Mesenchymal stem cell (in vitro differentiated cells and primary cell): ENCODE data around the gene BCAS4.
A peak's percentile ranks its signal among the peaks of the same experiment; 100 is the strongest.

Experiments used
- DNase-seq: peaks from one replicate; pipeline ENCODE4 v3.0.0-alpha.2; 2013
- H2AFZ ChIP-seq: one replicate; pipeline ENCODE4 v1.6.1; 2013; ENCODE audit warnings: low read depth, mild to moderate bottlenecking, control low read depth, inconsistent platforms, low read length, moderate library complexity
- H2AK5ac ChIP-seq: 2 replicates; pipeline ENCODE4 v1.6.1; 2013; ENCODE audit warnings: low read length, moderate library complexity, mild to moderate bottlenecking, inconsistent platforms; ENCODE audit not compliant: severe bottlenecking
- H2BK120ac ChIP-seq: one replicate; pipeline ENCODE4 v1.6.1; 2013; ENCODE audit warnings: low read depth, mild to moderate bottlenecking, inconsistent platforms, low read length, moderate library complexity
- H2BK12ac ChIP-seq, 2 experiments: one replicate each; pipeline ENCODE4 v1.6.1; 2013; ENCODE audit warnings: inconsistent platforms in 2 of 2, low read length in 2 of 2, mild to moderate bottlenecking in 2 of 2, moderate library complexity in 2 of 2, control low read depth in 1 of 2
- H2BK15ac ChIP-seq: one replicate; pipeline ENCODE4 v1.6.1; 2013; ENCODE audit warnings: mild to moderate bottlenecking, low read depth, inconsistent platforms; ENCODE audit not compliant: poor library complexity, severe bottlenecking
- H2BK5ac ChIP-seq: 2 replicates; pipeline ENCODE4 v1.6.1; 2013; ENCODE audit warnings: low read depth, mild to moderate bottlenecking, low read length, control low read depth, inconsistent platforms; ENCODE audit not compliant: poor library complexity, severe bottlenecking
- H3K14ac ChIP-seq, 2 experiments: one replicate each; pipeline ENCODE4 v1.6.1; 2013; ENCODE audit warnings: inconsistent platforms in 2 of 2, low read length in 2 of 2, control low read depth in 1 of 2, mild to moderate bottlenecking in 1 of 2, moderate library complexity in 1 of 2
- H3K18ac ChIP-seq, 2 experiments: one replicate each; pipeline ENCODE4 v1.6.1; 2013; ENCODE audit warnings: inconsistent platforms in 2 of 2, low read length in 2 of 2, control low read depth in 1 of 2, low read depth in 1 of 2, mild to moderate bottlenecking in 1 of 2
- H3K23ac ChIP-seq, 2 experiments: one replicate each; pipeline ENCODE4 v1.6.1; 2013; ENCODE audit warnings: inconsistent platforms in 2 of 2, low read length in 2 of 2, mild to moderate bottlenecking in 2 of 2, moderate library complexity in 2 of 2, control low read depth in 1 of 2
- H3K27ac ChIP-seq: 2 replicates; pipeline ENCODE4 v1.5.1; 2013; ENCODE audit warnings: mild to moderate bottlenecking, moderate library complexity, low read length, control low read depth, inconsistent platforms; ENCODE audit not compliant: poor library complexity, severe bottlenecking
- H3K27me3 ChIP-seq, 2 experiments: 2 replicates each; pipeline versions ENCODE4 v1.6.1 to v1.7.0; 2013; ENCODE audit warnings: low read length in 2 of 2, mild to moderate bottlenecking in 2 of 2, moderate library complexity in 2 of 2, control low read depth in 1 of 2, inconsistent platforms in 1 of 2; ENCODE audit not compliant: control insufficient read depth in 1 of 2, insufficient read depth in 1 of 2
- H3K36me3 ChIP-seq, 2 experiments: 2 replicates each; pipeline versions ENCODE4 v1.6.1 to v1.7.0; 2013; ENCODE audit warnings: low read length in 2 of 2, control low read depth in 1 of 2, inconsistent platforms in 1 of 2, low read depth in 1 of 2, mild to moderate bottlenecking in 1 of 2; ENCODE audit not compliant: insufficient read depth in 2 of 2, control insufficient read depth in 1 of 2
- H3K4ac ChIP-seq, 2 experiments: one replicate each; pipeline ENCODE4 v1.6.1; 2013; ENCODE audit warnings: inconsistent platforms in 2 of 2, low read length in 2 of 2, mild to moderate bottlenecking in 2 of 2, moderate library complexity in 2 of 2, control low read depth in 1 of 2, low read depth in 1 of 2
- H3K4me1 ChIP-seq: 2 replicates; pipeline ENCODE4 v1.6.1; 2013; ENCODE audit warnings: low read depth, low read length, control low read depth; ENCODE audit not compliant: control insufficient read depth, insufficient read depth
- H3K4me2 ChIP-seq: 2 replicates; pipeline ENCODE4 v1.6.1; 2013; ENCODE audit warnings: low read length, mild to moderate bottlenecking, inconsistent platforms; ENCODE audit not compliant: poor library complexity, severe bottlenecking
- H3K4me3 ChIP-seq, 2 experiments: 2 replicates each; pipeline versions ENCODE4 v1.5.1 to v1.7.0; 2013; ENCODE audit warnings: low read length in 2 of 2, mild to moderate bottlenecking in 2 of 2, control low read depth in 1 of 2, low read depth in 1 of 2; ENCODE audit not compliant: insufficient read depth in 1 of 2
- H3K79me1 ChIP-seq: replicated peaks from 2 replicates; pipeline ENCODE4 v1.6.1; 2013; ENCODE audit warnings: mild to moderate bottlenecking, control low read depth, low read length, inconsistent platforms; ENCODE audit not compliant: poor library complexity, severe bottlenecking
- H3K9ac ChIP-seq: 2 replicates; pipeline ENCODE4 v1.7.0; 2013; ENCODE audit warnings: mild to moderate bottlenecking, low read length, moderate library complexity
- H3K9me3 ChIP-seq: 2 replicates; pipeline ENCODE4 v1.7.0; 2013; ENCODE audit warnings: mild to moderate bottlenecking, low read length; ENCODE audit not compliant: control insufficient read depth
- H4K8ac ChIP-seq: one replicate; pipeline ENCODE4 v1.6.1; 2013; ENCODE audit warnings: inconsistent platforms, mild to moderate bottlenecking, low read length, moderate library complexity
- H4K91ac ChIP-seq: one replicate; pipeline ENCODE4 v1.6.1; 2013; ENCODE audit warnings: mild to moderate bottlenecking, low read length, inconsistent platforms
- WGBS: methylation state at CpG from one replicate; pipeline ENCODE4 v1.1.7; 2013; ENCODE audit warnings: mixed read lengths; 5-methylcytosine and 5-hydroxymethylcytosine counted together

The BCAS4 gene

GRCh38 chr20:50797142-50797541 lies 2.3 kb downstream of the BCAS4 start:
- Histone ChIP-seq H3K9me3 (no peaks in the 10 kb centered on the region), H4K91ac (no peak overlapping the region), H3K4ac (no peak overlapping the region), H3K36me3 (no peaks in the 10 kb centered on the region), H3K4me3 (no peak overlapping the region), H3K4me1 (peaks cover 7% of the 10 kb centered on the region), H2AK5ac (no peak overlapping the region), H2BK5ac (no peak overlapping the region), H2AFZ (no peak overlapping the region), H3K23ac (no peak overlapping the region), H2BK120ac (no peak overlapping the region), H3K18ac (no peak overlapping the region), H3K14ac (no peak overlapping the region), H3K27me3 (no peaks in the 10 kb centered on the region), H3K4me2 (no peak overlapping the region), H3K79me1 (peaks cover 14% of the 10 kb centered on the region), H2BK15ac (no peak overlapping the region), H3K9ac (no peak overlapping the region), H3K27ac (no peak overlapping the region), H4K8ac (no peak overlapping the region), H2BK12ac (no peak overlapping the region)
- no peak for DNase-seq
- WGBS = 95% methylated on average over 2 of the region's 4 CpGs

- Histone ChIP-seq H2BK120ac (no peak overlapping the region), H4K8ac (no peak overlapping the region), H3K27ac (no peak overlapping the region), H2AFZ (no peak overlapping the region), H3K27me3 (no peaks in the 10 kb centered on the region), H3K23ac (no peak overlapping the region), H2AK5ac (no peak overlapping the region), H2BK15ac (no peak overlapping the region), H3K4me2 (no peak overlapping the region), H2BK5ac (no peak overlapping the region), H3K79me1 (peaks cover 17% of the 10 kb centered on the region), H3K14ac (peak overlapping the region in 1 of 2 experiments; percentile 62), H3K9me3 (no peaks in the 10 kb centered on the region), H3K4ac (no peak overlapping the region), H2BK12ac (peak overlapping the region in 1 of 2 experiments; percentile 42), H3K36me3 (no peaks in the 10 kb centered on the region), H4K91ac (no peak overlapping the region), H3K4me3 (no peak overlapping the region), H3K9ac (no peak overlapping the region), H3K18ac (no peak overlapping the region), H3K4me1 (peaks cover 7% of the 10 kb centered on the region)
- 90% methylated on average over 7 of the region's 7 CpGs for WGBS
- DNase-seq = no peak
Measured at GRCh38 chr20:50798650-50799049, 3.8 kb downstream of the BCAS4 start.

GRCh38 chr20:50799176-50799889 lies 4.5 kb downstream of the BCAS4 start:
- no peak overlapping the region for H3K4ac ChIP-seq
- no peak overlapping the region for H3K23ac ChIP-seq
- H3K4me2 ChIP-seq = no peak overlapping the region
- peaks cover 17% of the 10 kb centered on the region for H3K79me1 ChIP-seq
- no peak overlapping the region for H2BK15ac ChIP-seq
- H2BK5ac ChIP-seq = no peak overlapping the region
- no peak overlapping the region for H3K4me3 ChIP-seq
- H3K9ac ChIP-seq = no peak overlapping the region
- H3K27me3 ChIP-seq = no peaks in the 10 kb centered on the region
- peak overlapping the region; percentile 33 for H4K8ac ChIP-seq
- 87% methylated on average over 13 of the region's 13 CpGs for WGBS
- H2AK5ac ChIP-seq = no peak overlapping the region
- H3K14ac ChIP-seq = no peak overlapping the region
- H2AFZ ChIP-seq = no peak overlapping the region
- no peaks in the 10 kb centered on the region for H3K36me3 ChIP-seq
- H3K4me1 ChIP-seq = peaks cover 7% of the 10 kb centered on the region
- H3K9me3 ChIP-seq = no peaks in the 10 kb centered on the region
- H2BK120ac ChIP-seq = no peak overlapping the region
- no peak overlapping the region for H3K27ac ChIP-seq
- no peak for DNase-seq
- no peak overlapping the region for H2BK12ac ChIP-seq
- peak overlapping the region; percentile 30 for H4K91ac ChIP-seq
- H3K18ac ChIP-seq = no peak overlapping the region

- H3K4me2 ChIP-seq = no peak overlapping the region
- H2AK5ac ChIP-seq = peak overlapping the region; percentile 51
- H3K9ac ChIP-seq = no peak overlapping the region
- H2BK5ac ChIP-seq = no peak overlapping the region
- no peak overlapping the region for H3K23ac ChIP-seq
- H4K91ac ChIP-seq = no peak overlapping the region
- no peak overlapping the region for H4K8ac ChIP-seq
- peaks cover 17% of the 10 kb centered on the region for H3K79me1 ChIP-seq
- H2AFZ ChIP-seq = no peak overlapping the region
- peaks cover 7% of the 10 kb centered on the region for H3K4me1 ChIP-seq
- H2BK120ac ChIP-seq = no peak overlapping the region
- H3K4me3 ChIP-seq = no peak overlapping the region
- H3K36me3 ChIP-seq = no peaks in the 10 kb centered on the region
- H3K9me3 ChIP-seq = no peaks in the 10 kb centered on the region
- no peak overlapping the region for H3K18ac ChIP-seq
- no peak overlapping the region for H3K27ac ChIP-seq
- no peak for DNase-seq
- no peak overlapping the region for H3K4ac ChIP-seq
- H2BK15ac ChIP-seq = no peak overlapping the region
- 94% methylated on average over 5 of the region's 8 CpGs for WGBS
- H2BK12ac ChIP-seq = no peak overlapping the region
- H3K27me3 ChIP-seq = no peaks in the 10 kb centered on the region
- H3K14ac ChIP-seq = no peak overlapping the region
Measured at GRCh38 chr20:50799890-50800550, 5.2 kb downstream of the BCAS4 start.
